Gastrocnemius medialis (tissue), 4 donors: ENCODE results near the gene PIMREG. TPM values are rescaled to one million over a fixed set of nuclear protein-coding genes. Genes with fewer than 3 reads are reported as not detected.
"Not testable (repeated sequence)": the region's sequence is repeated elsewhere in the genome, so short reads cannot be mapped to it uniquely, and the experiment has no call there.

Experiments
- ATAC-seq, 2 donors: fragments of 150-250 bp; one replicate each; pipeline ENCODE4 v1.9.1; 2016
- DNase-seq, 2 donors: peaks; one replicate each; pipeline ENCODE4 v3.0.0-alpha.2; 2019
- H3K27ac ChIP-seq, 4 donors: fragments of 200-600 bp; sonication (generic); 1 replicate in 1 of 4; 2 replicates in 3 of 4; pipeline ENCODE4 v1.5.1; 2016 to 2018; ENCODE audit warnings: mild to moderate bottlenecking in 2 of 4, moderate library complexity in 1 of 4
- H3K27me3 ChIP-seq, 3 donors: fragments of 200-600 bp; sonication (generic) in 2 of 3; 1 replicate in 1 of 3; 2 replicates in 2 of 3; pipeline versions ENCODE4 v1.5.1 to v1.6.0; 2016 to 2019; ENCODE audit warnings: mild to moderate bottlenecking in 1 of 3, moderate library complexity in 1 of 3
- H3K36me3 ChIP-seq, 2 donors: fragments of 200-600 bp; sonication (generic) in 1 of 2; one replicate each; pipeline ENCODE4 v1.5.1; 2017 to 2018
- H3K4me1 ChIP-seq, 2 donors: fragments of 200-600 bp; sonication (generic) in 1 of 2; one replicate each; pipeline ENCODE4 v1.5.1; 2016 to 2017; ENCODE audit warnings: mild to moderate bottlenecking in 2 of 2
- H3K4me3 ChIP-seq, 4 donors: fragments of 200-600 bp; sonication (generic) in 3 of 4; 1 replicate in 1 of 4; 2 replicates in 3 of 4; pipeline ENCODE4 v1.5.1; 2016 to 2019; ENCODE audit warnings: mild to moderate bottlenecking in 2 of 4
- H3K9me3 ChIP-seq, 3 donors: fragments of 200-600 bp; sonication (generic) in 2 of 3; 1 replicate in 1 of 3; 2 replicates in 2 of 3; pipeline ENCODE4 v1.5.1; 2016 to 2019
- POLR2A ChIP-seq, 2 donors: fragments of 450-650 bp; IDR thresholded peaks; one replicate each; pipeline ENCODE4 v1.6.1; 2017; ENCODE audit warnings: antibody characterized with exemption in 2 of 2, mild to moderate bottlenecking in 2 of 2, moderate library complexity in 2 of 2
- in situ Hi-C, 4 donors: fragments of 200-750 bp; cut with MboI; loops; one replicate each; pipeline versions ENCODE4 v1.15.0 to v1.8.0; 2017; ENCODE audit warnings: low sequenced_read_pairs in 4 of 4
- intact Hi-C: fragments of 100-400 bp; cut with DNase I; formaldehyde crosslinking; loops from one replicate; pipeline ENCODE4 v1.15.1; 2023; ENCODE audit warnings: low total_unique reads
- total RNA-seq, 4 donors: library from RNA; depleted of rRNA; stranded (reverse); fragments of >200 nt; gene quantifications; one replicate each; pipeline versions ENCODE4 v1.1.0 to v1.2.3, GENCODE V29; 2016
- TF ChIP-seq, protein P1 (sequence below), 5 experiments: fragments of 450-650 bp in 3 of 5; fragments of 200-600 bp in 2 of 5; sonication (generic) in 2 of 5; IDR thresholded peaks in 4 of 5; conservative IDR thresholded peaks in 1 of 5; 1 replicate in 4 of 5; 2 replicates in 1 of 5; pipeline ENCODE4 v1.5.1; 2016 to 2019; ENCODE audit warnings: antibody characterized with exemption in 5 of 5, mild to moderate bottlenecking in 3 of 5, moderate library complexity in 3 of 5

The PIMREG gene
- total RNA-seq, 4 donors from 2014 or later: 0.51 TPM; not detected in 3

DNA sequence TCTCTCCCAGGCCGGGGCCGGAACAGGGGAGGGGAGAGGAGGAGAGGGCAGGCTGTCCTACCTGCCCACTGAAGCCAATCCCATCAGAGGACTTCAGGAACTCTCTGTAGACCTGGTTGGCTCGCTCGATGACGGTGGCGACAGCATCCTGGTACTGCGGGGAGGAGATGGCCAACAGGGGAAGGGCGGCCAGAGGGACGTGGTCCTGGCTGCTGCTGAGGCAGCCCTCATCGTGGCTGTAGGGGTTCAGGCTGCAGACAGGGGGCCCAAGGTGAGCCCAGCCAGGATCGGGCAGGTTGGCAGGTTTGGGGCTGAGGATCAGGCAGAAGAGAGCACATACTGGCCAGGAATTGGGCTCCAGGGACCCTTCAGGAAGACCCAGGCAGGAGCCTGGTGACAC is 34.2 kb downstream of the PIMREG start:
- no peak for DNase-seq
- Histone ChIP-seq H3K4me3 (no peak overlapping the region), H3K27me3 (no peaks in the 10 kb centered on the region), H3K36me3 (no peaks in the 10 kb centered on the region), H3K27ac (no peak overlapping the region), H3K4me1 (no peaks in the 10 kb centered on the region), H3K9me3 (no peaks in the 10 kb centered on the region)
- TF ChIP-seq, protein P1, sequence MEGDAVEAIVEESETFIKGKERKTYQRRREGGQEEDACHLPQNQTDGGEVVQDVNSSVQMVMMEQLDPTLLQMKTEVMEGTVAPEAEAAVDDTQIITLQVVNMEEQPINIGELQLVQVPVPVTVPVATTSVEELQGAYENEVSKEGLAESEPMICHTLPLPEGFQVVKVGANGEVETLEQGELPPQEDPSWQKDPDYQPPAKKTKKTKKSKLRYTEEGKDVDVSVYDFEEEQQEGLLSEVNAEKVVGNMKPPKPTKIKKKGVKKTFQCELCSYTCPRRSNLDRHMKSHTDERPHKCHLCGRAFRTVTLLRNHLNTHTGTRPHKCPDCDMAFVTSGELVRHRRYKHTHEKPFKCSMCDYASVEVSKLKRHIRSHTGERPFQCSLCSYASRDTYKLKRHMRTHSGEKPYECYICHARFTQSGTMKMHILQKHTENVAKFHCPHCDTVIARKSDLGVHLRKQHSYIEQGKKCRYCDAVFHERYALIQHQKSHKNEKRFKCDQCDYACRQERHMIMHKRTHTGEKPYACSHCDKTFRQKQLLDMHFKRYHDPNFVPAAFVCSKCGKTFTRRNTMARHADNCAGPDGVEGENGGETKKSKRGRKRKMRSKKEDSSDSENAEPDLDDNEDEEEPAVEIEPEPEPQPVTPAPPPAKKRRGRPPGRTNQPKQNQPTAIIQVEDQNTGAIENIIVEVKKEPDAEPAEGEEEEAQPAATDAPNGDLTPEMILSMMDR (IDR thresholded peaks at IDR 0.05 in 4 of 5, conservative IDR thresholded peaks at IDR 0.05 in 1 of 5): no peak
- no peak for TF ChIP-seq POLR2A (IDR thresholded peaks at IDR 0.05)
- no peak for ATAC-seq
- intact Hi-C loops: loop anchor here (10.0 kb wide), 1 partner anchor 76 kb away; the partner anchor contains the start of gene PITPNM3
- in situ Hi-C loops: no loop called here

DNA sequence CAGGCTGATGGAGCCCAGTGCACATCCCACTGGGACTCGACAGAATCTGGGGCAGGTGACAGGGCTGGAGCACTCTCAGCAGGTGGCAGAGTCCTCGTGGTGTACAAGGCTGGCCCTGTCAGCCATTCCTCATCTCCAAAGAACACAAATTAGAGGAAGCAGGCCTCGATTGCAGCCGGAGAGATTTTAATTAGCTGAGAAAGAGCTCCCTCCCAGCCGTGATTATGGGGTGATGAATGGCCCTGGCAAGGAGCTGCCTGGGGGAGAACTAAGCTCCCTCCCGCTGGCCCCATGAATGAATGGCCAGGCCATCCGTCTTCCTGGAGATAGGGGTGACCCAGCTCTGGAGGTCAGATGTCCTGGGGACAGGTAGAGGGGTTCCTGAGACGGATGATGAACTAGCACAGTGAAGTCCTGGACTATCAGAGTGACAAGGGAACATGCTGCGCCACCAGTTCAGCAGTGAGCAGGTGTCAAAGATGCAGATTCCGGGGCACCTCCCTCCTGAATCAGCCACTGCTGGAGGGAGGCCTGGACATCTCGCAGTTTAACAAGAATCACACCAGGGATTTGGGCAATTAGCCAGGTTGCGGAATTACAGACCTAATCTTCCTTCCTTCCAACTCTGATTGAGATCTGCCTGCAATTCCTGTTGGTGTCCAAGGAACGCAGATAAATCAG is 35.5 kb downstream of the PIMREG start:
- intact Hi-C loops (loop anchor here (10.0 kb wide), 1 partner anchor 75 kb away; the partner anchor contains the start of gene PITPNM3), in situ Hi-C loops (no loop called here)
- no peak overlapping the region for H3K4me3 ChIP-seq
- H3K27ac ChIP-seq: no peak overlapping the region
- no peaks in the 10 kb centered on the region for H3K4me1 ChIP-seq
- no peaks in the 10 kb centered on the region for H3K27me3 ChIP-seq
- TF ChIP-seq, protein P1 (IDR thresholded peaks at IDR 0.05 in 4 of 5, conservative IDR thresholded peaks at IDR 0.05 in 1 of 5): no peak
- TF ChIP-seq POLR2A (IDR thresholded peaks at IDR 0.05): no peak
- H3K36me3 ChIP-seq: no peaks in the 10 kb centered on the region
- DNase-seq: no peak
- no peaks in the 10 kb centered on the region for H3K9me3 ChIP-seq
- no peak for ATAC-seq

DNA sequence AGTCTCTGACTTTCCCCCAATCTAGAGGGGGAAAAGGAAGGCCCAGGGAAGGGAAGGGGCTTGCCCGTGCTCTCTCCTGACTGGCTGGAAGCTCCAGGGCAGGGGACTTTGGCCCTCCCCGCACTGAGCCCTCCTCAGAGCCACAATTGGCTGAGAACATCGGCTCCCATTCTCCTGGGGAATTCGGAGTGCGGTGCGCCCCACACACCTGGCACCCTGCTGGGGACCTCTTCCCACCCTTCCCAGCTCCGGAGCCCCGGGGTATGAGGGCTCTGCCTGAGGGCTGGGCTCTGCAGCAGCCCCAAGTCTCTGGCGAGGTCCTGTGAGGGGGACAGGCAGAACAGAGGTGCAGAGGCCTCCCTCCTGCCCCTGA is 36.0 kb downstream of the PIMREG start:
- intact Hi-C loops: no loop called here
- no peaks in the 10 kb centered on the region for H3K4me1 ChIP-seq
- TF ChIP-seq, protein P1 (IDR thresholded peaks at IDR 0.05 in 4 of 5, conservative IDR thresholded peaks at IDR 0.05 in 1 of 5): no peak
- TF ChIP-seq POLR2A (IDR thresholded peaks at IDR 0.05): no peak
- ATAC-seq (no peak), DNase-seq (no peak)
- in situ Hi-C loops: no loop called here
- H3K27ac ChIP-seq: no peak overlapping the region
- H3K36me3 ChIP-seq: no peaks in the 10 kb centered on the region
- no peak overlapping the region for H3K4me3 ChIP-seq
- H3K9me3 ChIP-seq: no peaks in the 10 kb centered on the region
- no peaks in the 10 kb centered on the region for H3K27me3 ChIP-seq

DNA sequence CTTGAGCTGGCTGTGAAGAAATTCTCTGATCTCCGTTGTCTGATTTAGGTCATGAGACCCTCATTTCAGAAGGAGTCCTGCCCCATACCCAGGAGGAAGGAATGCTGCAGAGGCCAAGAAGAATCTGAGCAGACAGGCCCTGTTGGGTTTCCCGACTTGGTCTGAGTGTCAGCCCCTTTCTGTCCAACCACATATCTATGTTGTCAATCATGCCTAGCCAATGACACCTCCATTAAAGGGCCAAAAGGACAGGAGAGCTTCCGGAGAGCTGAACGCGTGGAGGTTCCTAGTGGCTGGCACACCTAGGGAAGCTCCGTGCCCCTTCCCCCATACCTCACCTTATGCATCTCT is 37.8 kb downstream of the PIMREG start:
- Histone ChIP-seq H3K36me3 (no peaks in the 10 kb centered on the region), H3K4me1 (no peaks in the 10 kb centered on the region), H3K27ac (no peak overlapping the region), H3K4me3 (no peak overlapping the region), H3K27me3 (no peaks in the 10 kb centered on the region), H3K9me3 (no peaks in the 10 kb centered on the region)
- TF ChIP-seq POLR2A (IDR thresholded peaks at IDR 0.05): no peak
- TF ChIP-seq, protein P1 (IDR thresholded peaks at IDR 0.05 in 4 of 5, conservative IDR thresholded peaks at IDR 0.05 in 1 of 5): no peak
- intact Hi-C loops: no loop called here
- ATAC-seq (no peak), DNase-seq (no peak)
- in situ Hi-C loops: no loop called here

DNA sequence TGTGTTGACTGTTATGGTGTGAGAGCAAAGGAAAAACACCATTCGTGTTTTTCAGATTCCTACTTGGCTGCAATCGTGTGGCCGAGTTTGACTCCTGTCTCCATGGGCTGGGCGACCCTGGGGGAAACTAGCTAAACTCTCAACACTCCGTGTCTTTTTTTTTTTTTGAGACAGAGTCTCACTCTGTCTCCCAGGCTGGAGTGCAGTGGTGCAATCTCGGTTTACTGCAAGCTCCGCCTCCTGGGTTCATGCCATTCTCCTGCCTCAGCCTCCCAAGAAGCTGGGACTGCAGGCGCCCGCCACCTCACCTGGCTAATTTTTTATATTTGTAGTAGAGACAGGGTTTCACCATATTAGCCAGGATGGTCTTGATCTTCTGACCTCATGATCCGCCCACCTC is 38.5 kb downstream of the PIMREG start:
- intact Hi-C loops, H3K9me3 ChIP-seq, in situ Hi-C loops, DNase-seq, H3K4me3 ChIP-seq, H3K36me3 ChIP-seq, ATAC-seq, H3K27ac ChIP-seq, H3K4me1 ChIP-seq, H3K27me3 ChIP-seq: not testable (repeated sequence)
